ENCODE data around the gene AACS. TPM values are rescaled to one million over a fixed set of nuclear protein-coding genes. Genes with fewer than 3 reads are reported as not detected.

AACS gene
- total RNA-seq, 1 donor from 2014 or later = 29.7 TPM

DNA sequence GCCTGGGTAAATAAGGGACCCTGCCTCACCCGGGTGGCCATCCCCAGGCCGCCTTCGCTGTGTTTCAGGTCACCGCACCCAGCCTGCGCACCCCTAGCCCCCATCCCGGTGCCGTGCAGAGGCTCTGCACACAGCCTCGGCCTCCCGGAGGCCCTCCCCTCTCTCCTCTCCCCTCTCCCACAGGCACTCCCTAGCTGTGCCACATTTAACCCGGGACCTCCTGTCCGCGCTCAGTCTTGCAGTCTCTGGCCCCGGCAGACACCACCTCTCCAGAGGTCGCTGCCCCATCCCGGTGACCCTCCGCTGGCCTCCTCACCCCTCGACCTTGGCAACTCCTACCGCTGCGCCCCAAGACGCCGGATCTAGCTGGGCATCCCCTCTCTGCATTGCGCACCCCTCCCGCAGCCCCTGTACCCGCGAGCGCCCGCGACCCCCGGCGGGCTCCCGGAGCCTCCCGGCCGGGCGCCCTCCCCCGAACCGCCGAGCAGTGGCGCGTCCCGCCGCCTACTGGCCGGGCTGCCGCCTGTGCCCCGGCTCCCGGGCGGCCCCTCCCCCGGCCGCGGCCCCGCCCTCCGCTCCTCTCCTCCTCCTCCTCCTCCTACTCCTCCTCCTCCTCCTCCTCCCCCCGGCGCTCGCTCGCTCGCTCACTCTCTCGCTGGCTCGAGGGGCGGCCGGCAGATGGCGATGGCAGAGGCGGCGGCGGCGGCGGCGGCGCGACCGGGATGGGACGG is 120.7 kb downstream of the AACS start, which contains the start of gene TMEM132B:
TSS of gene TMEM132B (plus strand) at position 647 of the 731 bp plus-strand sequence.
- peak; percentile 11 for DNase-seq

DNA sequence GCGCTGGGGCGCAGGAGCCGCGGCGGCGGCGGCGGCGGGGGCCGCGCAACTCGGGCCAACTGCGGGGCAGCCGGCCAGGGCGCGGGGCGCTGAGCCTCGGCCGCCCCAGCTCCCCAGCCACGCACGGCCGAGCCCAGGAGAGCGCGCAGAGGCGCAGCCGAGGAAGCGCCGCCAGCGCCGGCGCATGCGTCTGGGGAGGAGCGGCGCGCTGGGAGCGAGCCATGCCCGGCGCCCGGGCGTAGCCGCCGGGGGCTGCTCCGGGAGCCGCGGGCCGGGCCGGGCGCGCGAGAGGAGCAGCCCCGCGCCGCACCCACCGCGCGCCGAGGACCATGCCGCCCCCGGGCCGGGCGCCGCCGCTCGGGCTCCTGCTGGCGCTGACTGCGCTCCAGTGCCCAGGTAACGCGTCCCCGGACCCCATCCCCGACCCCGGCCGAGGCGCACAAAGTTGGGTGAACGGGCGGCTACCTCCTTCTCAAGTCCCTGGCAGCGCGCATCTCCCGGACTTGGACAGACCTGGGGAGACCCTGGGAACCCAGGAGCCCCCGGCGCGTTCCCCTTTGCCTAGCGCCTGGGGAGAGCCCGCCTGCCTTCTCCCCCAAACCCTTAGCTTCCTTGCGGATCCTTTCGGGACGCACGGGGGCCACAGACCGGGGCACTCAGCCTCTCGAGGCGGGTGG is 121.4 kb downstream of the AACS start:
- DNase-seq = no peak

DNA sequence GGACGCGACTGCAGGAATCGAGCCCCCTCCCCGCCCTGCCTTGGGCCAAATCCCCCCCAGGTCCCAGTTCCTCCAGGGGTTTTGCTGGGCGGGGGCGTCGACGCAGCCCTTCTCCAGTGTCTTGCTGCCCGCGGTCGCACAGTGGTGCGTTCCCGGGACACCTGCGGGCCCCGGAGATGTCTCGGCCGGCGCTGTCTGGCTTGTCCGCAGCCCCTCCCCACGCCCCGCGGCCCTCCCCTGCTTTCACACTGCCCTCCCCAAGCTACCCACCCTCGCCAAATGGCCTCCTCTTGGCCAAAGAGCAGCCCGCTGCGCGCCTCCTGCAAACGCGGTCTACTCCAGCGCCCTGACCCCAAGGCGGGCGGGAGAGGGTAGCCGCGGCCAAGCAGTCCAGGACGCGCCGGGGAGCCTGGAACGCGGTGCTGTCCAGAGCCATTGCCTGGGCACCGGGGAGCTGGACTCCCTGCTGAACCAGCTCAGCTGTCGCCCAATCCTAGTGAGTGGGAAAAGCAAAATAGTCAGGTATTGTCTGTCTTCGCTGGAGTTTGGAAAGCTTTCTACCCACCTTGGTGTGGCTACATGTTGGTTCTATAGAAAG is 122.0 kb downstream of the AACS start:
- DNase-seq = no peak

DNA sequence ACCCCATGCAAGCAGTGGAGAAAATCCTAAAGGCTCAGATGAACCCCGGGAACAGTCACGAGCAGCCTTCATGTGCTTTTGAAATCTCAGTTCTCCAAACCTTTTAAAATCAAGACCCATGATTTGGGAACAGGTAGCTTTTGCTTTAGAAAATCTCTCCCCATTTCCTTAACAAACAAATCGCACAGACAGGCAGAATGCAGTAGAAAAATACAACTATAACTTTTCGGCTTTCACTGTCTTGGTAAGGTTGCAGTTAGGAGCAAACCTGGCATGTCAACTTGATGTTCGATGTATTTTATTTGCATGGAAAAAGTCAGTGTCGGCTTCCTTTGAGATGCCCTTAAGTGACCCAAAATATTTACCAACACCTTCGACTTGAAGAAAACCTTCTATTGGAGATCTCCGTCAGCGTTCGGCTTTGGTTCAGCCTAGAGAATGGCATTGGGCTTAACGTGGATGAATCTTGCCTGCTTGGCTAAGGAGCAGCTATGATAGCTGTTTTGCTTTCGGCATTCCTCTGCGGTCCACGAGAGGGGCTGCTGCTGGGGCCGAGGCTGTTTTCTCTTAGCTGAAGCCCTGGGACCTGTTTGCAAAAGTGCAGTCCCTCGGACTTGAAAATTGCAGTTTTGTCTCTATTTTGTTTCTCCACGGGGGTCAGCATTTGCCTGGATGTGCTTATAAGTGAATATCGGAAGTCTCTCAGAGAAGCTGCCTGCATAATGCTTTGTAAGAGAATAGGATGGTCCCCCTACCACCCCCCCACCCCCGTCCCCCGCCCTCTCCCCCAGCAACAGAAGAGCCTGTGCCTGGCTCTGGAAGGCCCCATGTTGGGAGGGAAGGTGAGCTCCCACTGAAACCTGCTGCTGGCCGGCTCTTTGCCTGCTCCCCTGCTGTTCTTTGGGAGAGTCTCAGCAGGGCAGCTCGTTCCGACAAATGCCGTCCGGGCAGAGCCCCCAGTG is 122.8 kb downstream of the AACS start:
- no peak for DNase-seq

DNA sequence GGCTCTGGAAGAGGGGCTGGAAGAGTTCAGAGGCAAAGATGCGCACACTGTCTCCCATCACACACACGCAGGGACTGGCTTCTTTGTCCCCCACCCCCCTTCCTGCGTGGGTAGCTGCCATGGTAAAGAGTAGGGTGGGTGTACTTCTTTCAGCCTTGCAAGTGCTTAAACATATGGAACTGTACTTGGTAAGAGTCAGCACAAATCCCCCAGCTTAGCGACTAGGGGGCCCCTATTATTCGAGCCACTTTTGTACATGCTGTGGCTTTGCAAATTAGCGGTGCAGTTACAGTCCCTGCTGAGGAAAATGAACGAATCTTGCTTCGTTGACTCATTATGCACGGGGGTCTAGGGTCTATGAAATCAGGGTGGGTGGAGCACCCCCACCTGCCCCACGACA is 123.8 kb downstream of the AACS start:
- no peak for DNase-seq

DNA sequence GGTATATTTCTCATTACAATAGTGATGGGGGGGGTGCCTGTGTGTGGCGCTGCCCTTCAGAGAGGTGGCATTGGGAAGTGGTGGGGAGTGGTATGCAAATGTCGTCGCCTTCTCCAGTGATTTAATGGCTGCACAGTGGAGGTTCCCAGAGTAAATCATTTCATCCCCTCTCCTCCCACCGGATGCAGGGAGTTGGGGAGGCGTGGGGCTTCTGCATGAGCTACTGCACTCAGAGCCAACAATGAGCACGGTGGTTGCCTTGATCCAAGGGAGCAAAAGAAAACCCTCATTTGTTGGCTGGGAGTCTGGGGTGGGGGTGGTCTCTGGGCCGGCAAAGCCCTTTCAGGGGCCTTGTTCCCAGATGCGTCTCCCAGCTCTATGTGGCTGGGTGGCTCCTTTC is 124.3 kb downstream of the AACS start:
- DNase-seq = no peak

DNA sequence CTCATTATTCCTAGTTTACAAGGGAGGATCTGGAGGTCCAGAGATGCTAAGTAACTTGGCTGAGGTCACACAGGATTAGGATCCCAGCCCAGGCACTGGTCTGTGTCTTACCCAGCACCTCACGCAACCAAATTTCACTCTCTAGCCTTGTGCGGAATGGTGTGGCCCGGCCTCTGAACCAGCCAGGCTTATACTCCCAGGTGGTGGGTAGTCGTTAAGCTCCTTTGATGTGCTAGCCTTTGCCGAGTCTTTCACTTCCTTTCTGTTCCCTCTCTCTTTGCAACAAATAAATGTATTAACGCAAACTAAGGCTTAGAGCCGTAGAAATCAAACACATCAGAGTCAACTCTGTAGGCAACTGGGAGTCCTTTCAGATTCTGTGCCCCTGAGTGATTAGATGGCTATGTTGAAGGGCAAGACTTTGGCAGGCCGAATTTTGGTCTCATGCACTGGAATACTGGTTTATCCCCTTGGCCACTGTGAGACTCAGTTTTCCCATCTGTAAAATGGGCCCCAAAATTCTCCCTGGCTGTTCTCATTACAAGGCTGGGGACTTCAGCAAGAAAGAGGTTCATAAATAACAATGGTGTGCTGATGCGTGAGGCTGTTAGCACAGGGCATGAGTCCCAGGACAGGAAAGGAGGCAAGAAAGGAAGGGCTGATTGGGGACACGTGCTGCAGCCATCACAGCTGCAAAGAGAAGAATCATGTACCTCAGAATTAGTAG is 126.3 kb downstream of the AACS start:
- no peak for DNase-seq

DNA sequence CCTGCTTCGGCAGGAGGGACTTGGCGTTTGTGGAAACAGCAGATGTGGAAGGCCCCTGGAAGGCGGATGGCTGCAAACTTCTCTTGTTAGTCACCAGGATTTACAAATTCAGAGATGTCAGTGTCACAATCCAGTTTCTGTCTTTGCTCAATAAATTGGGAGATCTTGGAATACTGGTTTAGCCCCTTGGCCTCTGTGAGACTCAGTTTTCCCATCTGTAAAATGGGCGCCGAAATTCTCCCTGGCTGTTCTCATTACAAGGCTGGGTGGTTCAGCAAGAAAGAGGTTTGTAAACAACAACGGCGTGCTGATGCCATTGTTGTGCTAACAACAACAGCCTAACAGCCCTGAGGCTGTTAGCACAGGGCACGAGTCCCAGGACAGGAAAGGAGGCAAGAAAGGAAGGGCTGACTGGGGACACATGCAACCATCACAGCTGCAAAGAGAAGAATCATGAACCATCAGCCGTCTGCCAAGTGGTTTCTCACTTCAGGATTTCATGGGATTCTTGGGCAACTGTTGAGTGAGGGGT is 127.5 kb downstream of the AACS start:
- no peak for DNase-seq

Small RNA genes within 50 kb of the gene (small RNA-seq; reads per million reads assigned to genes)
- gene AC122688.1 (ENCODE audit: low replicate concordance) = not detected

Other genes with a start within 250 kb of the AACS start
- 14.1 TPM for gene SCARB1, start 201.6 kb upstream of the AACS start, total RNA-seq
- gene UBC, start 150.8 kb upstream of the AACS start, total RNA-seq = 765 TPM
- gene DHX37, start 76.3 kb upstream of the AACS start, total RNA-seq = 7.7 TPM
- gene BRI3BP, start 71.8 kb upstream of the AACS start, total RNA-seq = 12.4 TPM
- 1.4 TPM for gene TMEM132B, start 121.0 kb downstream of the AACS start, total RNA-seq